Measurements from ENCODE around the gene PAQR7.

Gene PAQR7

DNA sequence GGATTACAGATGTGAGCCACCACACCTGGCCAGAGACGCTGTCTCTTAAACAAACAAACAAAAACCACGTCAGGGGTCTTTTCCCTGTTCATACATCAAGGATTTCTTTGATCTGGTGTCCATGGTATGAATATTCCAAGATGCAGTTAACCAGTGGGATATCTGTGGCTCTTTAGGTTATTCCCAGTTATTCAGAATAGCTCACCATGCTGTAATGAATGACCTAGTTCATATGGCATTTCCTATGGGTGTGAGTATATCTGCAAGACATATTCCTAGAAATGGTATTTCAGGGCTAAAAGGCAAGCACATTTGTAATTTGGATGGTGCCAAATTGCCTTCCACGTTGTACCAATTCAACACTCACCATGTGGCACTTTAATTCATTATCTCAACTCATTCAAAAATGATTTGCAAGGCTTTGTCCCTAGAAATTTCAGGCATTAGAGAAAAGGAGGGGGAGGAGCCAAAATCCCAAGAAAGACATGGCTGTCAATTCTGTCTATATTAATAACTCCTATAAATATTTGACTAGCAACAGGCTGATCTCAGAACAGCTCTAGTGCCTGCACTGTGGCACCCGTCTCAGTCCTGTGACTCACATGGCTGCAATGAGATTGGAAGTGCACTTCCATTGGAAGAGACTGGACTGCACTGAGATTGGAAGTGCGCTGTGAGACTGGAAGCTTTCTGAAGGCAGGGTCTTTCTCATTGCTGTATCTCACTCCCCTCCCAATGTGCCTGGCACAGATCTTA is 36.7 kb upstream of the PAQR7 start:
- TF ChIP-seq POLR2AphosphoS5 (IDR thresholded peaks at IDR 0.05; ENCODE audit: low read depth, low read length) (no peak), TAF1 (IDR thresholded peaks at IDR 0.05; ENCODE audit: borderline replicate concordance, low read depth, low read length) (no peak), POLR2A (IDR thresholded peaks at IDR 0.05; ENCODE audit: low read depth, low read length) (no peak)
- DNase-seq (ENCODE audit: insufficient read length) (no peak), FAIRE-seq (no peak)

DNA sequence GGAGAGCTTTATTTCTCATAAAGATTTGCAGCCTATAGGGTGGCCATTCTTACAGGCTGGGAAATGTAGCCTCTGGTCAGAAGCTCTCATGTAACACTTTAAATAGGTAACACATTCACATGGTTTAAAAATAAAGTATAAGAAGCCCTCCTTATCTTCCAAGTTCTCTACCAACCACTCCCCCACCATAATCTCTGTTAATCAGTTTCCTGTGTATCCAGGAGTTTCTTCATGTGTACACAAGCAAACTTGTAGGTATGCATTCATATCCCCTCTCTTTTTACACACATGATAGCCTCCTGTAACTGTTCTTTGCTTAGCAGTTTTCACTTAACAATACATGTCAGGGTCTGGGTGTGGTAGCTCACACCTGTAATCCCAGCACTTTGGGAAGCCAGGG is 35.7 kb upstream of the PAQR7 start:
- no peak for TF ChIP-seq POLR2AphosphoS5 (IDR thresholded peaks at IDR 0.05; ENCODE audit: low read depth, low read length)
- TF ChIP-seq POLR2A (IDR thresholded peaks at IDR 0.05; ENCODE audit: low read depth, low read length) = no peak
- no peak for TF ChIP-seq TAF1 (IDR thresholded peaks at IDR 0.05; ENCODE audit: borderline replicate concordance, low read depth, low read length)
- DNase-seq (ENCODE audit: insufficient read length) (no peak), FAIRE-seq (no peak)

DNA sequence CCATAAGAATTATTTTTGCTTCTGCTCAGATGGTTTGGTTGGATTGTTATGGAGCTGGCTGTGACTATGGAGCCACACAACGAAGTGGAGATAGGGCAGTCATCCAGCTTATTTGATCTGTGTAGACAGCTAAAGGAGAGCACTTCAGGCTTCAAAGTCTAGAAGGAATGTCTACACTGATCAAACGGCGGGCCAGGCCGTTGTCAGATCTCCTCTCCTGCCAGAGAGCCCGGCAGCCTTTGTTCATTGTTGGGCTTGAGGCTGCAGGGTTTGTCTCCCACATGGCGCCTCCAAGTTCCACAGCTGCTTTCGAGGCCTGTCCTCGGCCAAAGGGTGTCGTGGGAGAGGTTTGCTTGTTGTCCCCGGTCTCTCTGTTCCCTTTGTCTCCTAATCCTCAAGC is 33.5 kb upstream of the PAQR7 start:
- TF ChIP-seq POLR2AphosphoS5 (IDR thresholded peaks at IDR 0.05; ENCODE audit: low read depth, low read length) = no peak
- DNase-seq (ENCODE audit: insufficient read length) = no peak
- FAIRE-seq = no peak

DNA sequence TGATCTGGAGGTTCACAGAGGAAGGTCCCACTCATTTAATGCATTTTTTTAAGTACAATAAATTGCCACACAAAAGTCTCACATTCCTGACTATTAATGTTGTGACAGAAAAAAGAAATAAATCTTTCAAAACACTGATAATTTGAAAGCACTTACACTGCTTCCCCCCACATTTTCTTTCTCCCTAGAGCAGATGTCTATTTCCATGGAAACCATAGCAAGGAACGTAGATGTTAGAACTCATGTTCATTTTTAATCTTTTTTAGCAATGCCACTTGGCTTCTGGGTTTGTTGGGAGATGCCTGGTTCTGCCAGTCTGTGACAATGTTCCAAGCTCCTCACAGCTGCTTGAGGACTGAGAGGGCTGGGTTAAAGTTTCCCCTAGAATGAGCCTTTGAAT is 32.7 kb upstream of the PAQR7 start:
- DNase-seq (ENCODE audit: insufficient read length) (no peak), FAIRE-seq (no peak)
- TF ChIP-seq POLR2AphosphoS5 (IDR thresholded peaks at IDR 0.05; ENCODE audit: low read depth, low read length) (no peak), POLR2A (IDR thresholded peaks at IDR 0.05; ENCODE audit: low read depth, low read length) (no peak), TAF1 (IDR thresholded peaks at IDR 0.05; ENCODE audit: borderline replicate concordance, low read depth, low read length) (no peak)

DNA sequence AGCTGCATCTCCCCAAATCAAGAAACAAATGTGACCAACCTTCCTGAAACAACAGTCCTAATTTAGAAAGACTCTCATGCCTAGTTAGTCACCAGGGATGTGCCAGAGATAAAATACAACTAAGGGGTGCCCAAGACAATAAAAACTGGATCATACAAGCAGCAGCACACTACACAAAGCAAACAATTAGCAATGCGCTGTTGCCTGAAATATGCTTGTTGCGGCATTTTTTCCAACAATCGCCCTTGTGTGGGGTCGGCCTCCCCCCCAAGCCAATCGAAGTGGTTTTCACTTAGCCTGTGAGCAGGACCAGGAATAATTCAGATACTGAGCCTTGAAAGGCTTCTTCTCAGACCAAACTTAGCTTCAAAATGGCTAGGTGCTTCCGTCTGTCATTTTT is 32.1 kb upstream of the PAQR7 start:
- FAIRE-seq = no peak
- no peak for TF ChIP-seq POLR2A (IDR thresholded peaks at IDR 0.05; ENCODE audit: low read depth, low read length)
- TF ChIP-seq TAF1 (IDR thresholded peaks at IDR 0.05; ENCODE audit: borderline replicate concordance, low read depth, low read length) = no peak
- TF ChIP-seq POLR2AphosphoS5 (IDR thresholded peaks at IDR 0.05; ENCODE audit: low read depth, low read length) = no peak

DNA sequence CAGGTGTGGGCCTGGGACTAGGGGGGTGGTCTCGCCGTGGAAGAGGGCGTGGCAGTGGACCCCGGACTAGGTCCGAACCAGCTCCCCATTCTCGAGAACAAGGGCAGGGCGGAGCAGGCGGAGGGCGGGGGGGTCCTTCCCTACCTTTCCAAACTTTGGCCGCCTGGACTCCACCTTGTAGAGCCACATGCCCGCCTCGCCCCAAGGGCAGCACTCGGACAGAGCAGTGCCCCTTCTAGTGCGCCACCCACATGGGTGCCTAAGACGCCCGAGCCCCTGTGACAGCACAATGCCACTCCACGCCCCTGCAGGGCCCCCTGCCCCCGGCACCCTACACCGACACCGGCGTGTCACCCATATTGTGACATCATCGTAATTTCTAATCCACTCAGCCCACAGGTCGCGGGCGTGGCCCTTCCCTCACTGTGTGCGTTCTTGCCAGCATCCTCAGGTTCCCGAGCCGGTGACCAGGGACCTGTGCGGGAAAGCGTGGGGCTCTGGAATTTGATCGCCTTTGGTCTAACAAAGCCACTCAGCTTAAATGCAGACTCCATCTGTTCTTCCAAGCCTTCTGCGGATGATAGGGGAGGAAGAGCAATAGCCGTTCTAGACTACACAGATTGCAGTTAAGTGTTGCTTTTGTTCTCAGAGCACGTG is 31.3 kb upstream of the PAQR7 start:
- DNase-seq (ENCODE audit: insufficient read length) (no peak), FAIRE-seq (no peak)
- no peak for TF ChIP-seq POLR2AphosphoS5 (IDR thresholded peaks at IDR 0.05; ENCODE audit: low read depth, low read length)

More for the DNA sequence above, 32.1 kb upstream of the PAQR7 start:
- DNase-seq (ENCODE audit: insufficient read length) = no peak

DNA sequence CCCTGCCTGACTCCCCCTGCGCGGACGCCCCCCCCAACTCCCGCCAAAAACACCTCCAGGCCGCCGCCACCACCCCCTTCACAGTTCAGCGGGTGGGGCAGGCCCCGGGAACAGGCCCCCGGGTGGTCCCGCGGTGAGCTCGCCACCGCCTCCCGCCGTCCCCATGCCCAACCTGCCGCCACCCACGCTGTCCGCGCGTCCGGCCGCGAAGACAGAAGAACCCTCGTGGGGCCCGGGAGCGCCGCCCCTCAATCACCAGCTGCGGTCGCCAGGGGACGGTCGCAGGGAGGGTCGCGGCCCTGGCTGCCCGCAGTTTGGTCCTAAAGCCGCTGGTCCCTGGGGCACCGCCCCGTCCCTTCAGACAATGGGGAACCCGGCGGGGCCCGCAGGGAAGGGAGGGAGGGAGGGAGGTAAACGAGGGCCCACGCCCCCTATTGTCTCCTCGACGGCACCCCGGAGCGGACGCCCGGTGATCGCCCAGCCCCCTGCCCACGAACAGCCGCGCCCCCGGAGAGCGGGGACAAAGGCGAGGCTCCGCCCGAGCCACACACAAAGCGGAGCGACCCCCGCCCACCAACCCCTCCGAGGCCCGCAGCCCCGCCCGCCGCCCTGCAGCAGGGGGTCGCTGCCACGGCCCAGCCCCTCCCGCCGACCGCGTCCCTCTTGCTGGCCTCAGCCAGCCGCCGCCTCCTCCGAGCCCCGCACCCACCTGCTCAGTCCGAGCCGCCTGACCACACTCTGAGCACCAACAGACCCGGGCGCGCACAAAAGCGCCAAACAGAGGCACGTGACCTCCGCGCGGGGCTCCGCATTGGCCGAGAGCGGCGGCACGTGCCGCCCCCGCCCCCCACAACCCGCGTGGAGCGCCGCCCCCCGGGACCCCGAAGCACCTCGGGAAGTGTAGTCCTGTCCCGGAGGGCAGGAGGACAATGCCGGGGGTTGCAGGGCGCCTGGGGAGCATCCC is 30.5 kb upstream of the PAQR7 start, which contains the start of gene STMN1:
STMN1 (minus strand) TSS at position 740 of the 964 bp plus-strand sequence. CDS start 1,743 bp downstream, outside the sequence.
- peak; percentile 91 for FAIRE-seq
- peak; percentile 94 for DNase-seq (ENCODE audit: insufficient read length)
- TF ChIP-seq POLR2A (IDR thresholded peaks at IDR 0.05; ENCODE audit: low read depth, low read length) (peak; percentile 94), TAF1 (IDR thresholded peaks at IDR 0.05; ENCODE audit: borderline replicate concordance, low read depth, low read length) (peak; percentile 63; the same call in 1 of the 2 replicates), POLR2AphosphoS5 (IDR thresholded peaks at IDR 0.05; ENCODE audit: low read depth, low read length) (peak; percentile 88)

DNA sequence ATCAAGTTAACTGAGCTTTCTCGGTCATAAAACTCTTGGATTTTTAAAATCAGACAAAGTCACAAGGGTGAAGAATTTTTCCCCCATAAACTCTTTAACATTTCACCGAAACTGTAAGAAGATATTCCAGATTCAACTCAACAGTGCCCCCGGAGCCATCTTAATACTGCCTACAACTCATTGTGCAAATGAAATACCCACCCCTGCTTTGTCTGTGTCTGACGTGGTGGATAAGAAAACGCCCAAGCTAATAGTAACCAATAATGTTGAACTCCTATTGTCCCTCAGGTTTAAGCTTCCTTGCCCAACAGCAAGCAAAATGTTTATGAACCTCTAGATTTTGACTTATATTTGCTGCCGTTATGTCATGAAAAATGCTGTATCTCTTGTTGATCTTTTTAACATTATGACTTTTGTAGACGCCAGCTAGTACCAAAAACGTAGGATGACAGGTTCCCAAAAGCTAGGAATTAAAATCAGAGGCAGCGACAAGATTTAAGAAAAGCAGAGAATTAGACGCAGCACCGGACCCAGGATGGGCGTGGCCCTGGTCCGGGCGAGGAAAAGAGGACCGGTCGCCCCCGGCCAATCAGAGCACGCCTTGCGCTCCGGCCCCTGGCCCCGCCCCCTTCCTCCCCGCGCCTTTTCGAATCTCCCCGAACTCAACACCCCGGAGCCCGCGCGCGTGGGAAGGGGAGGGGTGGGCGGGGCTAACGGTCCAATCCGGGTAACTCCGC is 29.6 kb upstream of the PAQR7 start:
- FAIRE-seq (peak; percentile 94), DNase-seq (ENCODE audit: insufficient read length) (peak; percentile 89)
- TF ChIP-seq POLR2A (IDR thresholded peaks at IDR 0.05; ENCODE audit: low read depth, low read length) (0 out of 2 replicates have a peak, but pooled peaks have one; percentile 25), TAF1 (IDR thresholded peaks at IDR 0.05; ENCODE audit: borderline replicate concordance, low read depth, low read length) (0 out of 2 replicates have a peak, but pooled peaks have one; percentile 8), POLR2AphosphoS5 (IDR thresholded peaks at IDR 0.05; ENCODE audit: low read depth, low read length) (0 out of 2 replicates have a peak, but pooled peaks have one; percentile 38)

DNA sequence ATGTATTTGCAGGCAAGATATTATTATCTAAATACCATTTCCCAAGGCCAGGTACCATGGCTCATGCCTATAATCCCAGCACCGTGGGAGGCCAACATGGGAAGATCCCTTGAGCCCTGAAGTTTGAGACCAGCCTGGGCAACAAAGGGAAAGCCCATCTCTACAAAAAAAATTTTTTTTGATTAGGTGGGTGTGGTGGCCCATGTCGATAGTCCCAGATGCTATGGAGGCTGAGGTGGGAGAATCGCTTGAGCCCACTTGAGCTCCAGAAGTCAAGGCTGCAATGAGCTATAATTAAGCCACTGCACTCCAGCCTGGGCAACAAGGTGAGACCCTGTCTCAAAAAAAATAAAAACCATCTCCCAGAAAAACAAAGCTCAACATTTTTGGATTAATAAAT is 28.5 kb upstream of the PAQR7 start:
- FAIRE-seq (no peak), DNase-seq (ENCODE audit: insufficient read length) (no peak)
- TF ChIP-seq TAF1 (IDR thresholded peaks at IDR 0.05; ENCODE audit: borderline replicate concordance, low read depth, low read length) = no peak
- TF ChIP-seq POLR2A (IDR thresholded peaks at IDR 0.05; ENCODE audit: low read depth, low read length) = no peak
- TF ChIP-seq POLR2AphosphoS5 (IDR thresholded peaks at IDR 0.05; ENCODE audit: low read depth, low read length) = no peak

DNA sequence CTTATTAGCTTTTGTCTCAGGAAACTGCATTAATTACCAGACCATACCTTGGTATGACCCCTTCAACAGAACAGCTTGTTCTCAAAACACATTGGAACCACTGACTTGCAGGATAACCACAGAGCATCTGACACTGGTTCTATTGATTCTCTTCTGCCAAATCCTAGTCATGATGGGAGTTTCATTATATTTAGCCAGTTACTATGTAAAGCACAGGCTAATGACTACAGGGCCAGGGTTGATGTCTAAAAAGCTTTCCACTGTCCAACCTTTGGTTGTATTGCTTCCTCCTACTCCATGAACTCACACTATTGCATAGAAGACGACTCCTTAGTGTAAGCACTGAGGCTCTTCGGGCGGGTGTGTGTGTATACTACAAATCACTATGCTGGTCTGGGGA is 27.0 kb upstream of the PAQR7 start:
- TF ChIP-seq POLR2AphosphoS5 (IDR thresholded peaks at IDR 0.05; ENCODE audit: low read depth, low read length) (no peak), POLR2A (IDR thresholded peaks at IDR 0.05; ENCODE audit: low read depth, low read length) (no peak), TAF1 (IDR thresholded peaks at IDR 0.05; ENCODE audit: borderline replicate concordance, low read depth, low read length) (no peak)
- FAIRE-seq (no peak), DNase-seq (ENCODE audit: insufficient read length) (no peak)

DNA sequence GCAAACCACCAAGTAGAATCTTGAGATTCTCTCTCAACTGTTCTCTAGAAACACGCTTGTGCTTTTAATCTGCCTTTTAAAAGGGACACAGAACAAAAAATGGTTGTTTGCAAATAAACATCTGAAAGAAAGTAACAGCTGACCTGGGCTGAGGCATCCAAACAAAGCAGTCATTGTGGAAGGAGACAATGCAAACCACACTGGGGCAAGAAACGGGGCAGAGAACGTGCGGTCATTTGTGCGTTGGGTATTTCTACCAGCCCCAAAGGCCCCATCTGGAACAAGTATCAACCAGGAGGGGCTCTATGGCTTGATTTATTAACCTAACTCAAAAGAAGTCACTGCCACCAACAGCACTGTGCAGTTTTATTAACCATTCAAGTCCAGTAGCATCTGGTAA is 24.7 kb upstream of the PAQR7 start:
- no peak for TF ChIP-seq TAF1 (IDR thresholded peaks at IDR 0.05; ENCODE audit: borderline replicate concordance, low read depth, low read length)
- TF ChIP-seq POLR2A (IDR thresholded peaks at IDR 0.05; ENCODE audit: low read depth, low read length) = no peak
- no peak for TF ChIP-seq POLR2AphosphoS5 (IDR thresholded peaks at IDR 0.05; ENCODE audit: low read depth, low read length)
- FAIRE-seq = no peak
- no peak for DNase-seq (ENCODE audit: insufficient read length)

Measured in GM12892 (cell line).